ENCODE results near the gene CA6.

The CA6 gene

DNA sequence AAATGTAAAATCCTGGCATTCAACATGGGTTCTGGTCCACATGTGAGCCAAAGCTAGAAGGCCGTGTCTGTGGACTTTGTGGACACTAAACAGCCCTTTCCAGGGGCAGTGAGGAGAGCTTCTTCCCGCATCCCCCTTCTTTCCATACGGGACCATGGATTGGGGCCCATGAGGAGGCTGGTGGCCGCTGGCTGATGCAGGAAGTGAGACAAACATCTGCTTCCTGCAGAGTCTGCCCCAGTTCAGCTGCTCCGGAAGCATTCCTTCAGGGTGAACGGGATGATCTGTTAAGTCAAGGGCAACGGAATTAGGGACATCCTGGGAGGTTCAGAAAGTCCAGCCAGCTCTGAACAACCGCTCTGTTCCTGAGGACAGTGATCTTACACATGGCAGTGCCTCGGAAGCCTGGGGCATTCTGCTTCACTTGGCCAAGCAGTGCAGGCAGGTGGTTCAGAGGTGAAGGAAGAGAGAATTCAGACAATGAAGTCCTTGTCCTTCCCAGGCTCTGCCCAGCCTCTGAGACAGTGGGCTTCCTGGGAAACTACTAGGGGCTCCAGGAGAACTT is 1.5 kb downstream of the CA6 start:
- Histone ChIP-seq H3K9me3 (no peaks in the 10 kb centered on the region), H3K4me1 (no peaks in the 10 kb centered on the region), H3K36me3 (no peaks in the 10 kb centered on the region), H3K4me3 (ENCODE audit: low read depth, low read length) (no peak overlapping the region), H3K27me3 (no peaks in the 10 kb centered on the region)
- TF ChIP-seq, protein P1, sequence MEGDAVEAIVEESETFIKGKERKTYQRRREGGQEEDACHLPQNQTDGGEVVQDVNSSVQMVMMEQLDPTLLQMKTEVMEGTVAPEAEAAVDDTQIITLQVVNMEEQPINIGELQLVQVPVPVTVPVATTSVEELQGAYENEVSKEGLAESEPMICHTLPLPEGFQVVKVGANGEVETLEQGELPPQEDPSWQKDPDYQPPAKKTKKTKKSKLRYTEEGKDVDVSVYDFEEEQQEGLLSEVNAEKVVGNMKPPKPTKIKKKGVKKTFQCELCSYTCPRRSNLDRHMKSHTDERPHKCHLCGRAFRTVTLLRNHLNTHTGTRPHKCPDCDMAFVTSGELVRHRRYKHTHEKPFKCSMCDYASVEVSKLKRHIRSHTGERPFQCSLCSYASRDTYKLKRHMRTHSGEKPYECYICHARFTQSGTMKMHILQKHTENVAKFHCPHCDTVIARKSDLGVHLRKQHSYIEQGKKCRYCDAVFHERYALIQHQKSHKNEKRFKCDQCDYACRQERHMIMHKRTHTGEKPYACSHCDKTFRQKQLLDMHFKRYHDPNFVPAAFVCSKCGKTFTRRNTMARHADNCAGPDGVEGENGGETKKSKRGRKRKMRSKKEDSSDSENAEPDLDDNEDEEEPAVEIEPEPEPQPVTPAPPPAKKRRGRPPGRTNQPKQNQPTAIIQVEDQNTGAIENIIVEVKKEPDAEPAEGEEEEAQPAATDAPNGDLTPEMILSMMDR (IDR thresholded peaks at IDR 0.05; ENCODE audit: low read depth, low read length): no peak
- no peak for DNase-seq

DNA sequence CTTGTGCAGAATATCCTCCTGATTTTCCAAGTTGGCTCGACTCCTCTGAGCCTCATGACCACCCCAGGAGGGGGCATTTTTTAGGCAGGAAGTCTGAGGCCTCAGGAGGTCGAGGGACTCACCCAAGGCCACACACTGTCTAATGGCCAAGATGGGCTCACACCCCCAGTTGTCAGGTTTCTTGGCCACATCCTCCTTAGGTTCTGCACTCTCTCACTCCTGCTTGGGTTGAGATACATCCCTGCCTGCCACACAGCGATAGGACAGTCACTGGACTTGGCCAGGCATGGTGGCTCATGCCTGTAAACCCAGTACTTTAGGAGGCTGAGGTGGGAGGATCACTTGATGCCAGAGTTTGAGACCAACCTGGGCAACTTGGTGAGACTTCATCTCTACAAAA is 4.6 kb downstream of the CA6 start:
- no peaks in the 10 kb centered on the region for H3K27me3 ChIP-seq
- TF ChIP-seq, protein P1 (IDR thresholded peaks at IDR 0.05; ENCODE audit: low read depth, low read length): no peak
- no peaks in the 10 kb centered on the region for H3K36me3 ChIP-seq
- no peaks in the 10 kb centered on the region for H3K4me1 ChIP-seq
- H3K9me3 ChIP-seq: no peaks in the 10 kb centered on the region
- H3K4me3 ChIP-seq (ENCODE audit: low read depth, low read length): no peak overlapping the region
- DNase-seq: no peak

DNA sequence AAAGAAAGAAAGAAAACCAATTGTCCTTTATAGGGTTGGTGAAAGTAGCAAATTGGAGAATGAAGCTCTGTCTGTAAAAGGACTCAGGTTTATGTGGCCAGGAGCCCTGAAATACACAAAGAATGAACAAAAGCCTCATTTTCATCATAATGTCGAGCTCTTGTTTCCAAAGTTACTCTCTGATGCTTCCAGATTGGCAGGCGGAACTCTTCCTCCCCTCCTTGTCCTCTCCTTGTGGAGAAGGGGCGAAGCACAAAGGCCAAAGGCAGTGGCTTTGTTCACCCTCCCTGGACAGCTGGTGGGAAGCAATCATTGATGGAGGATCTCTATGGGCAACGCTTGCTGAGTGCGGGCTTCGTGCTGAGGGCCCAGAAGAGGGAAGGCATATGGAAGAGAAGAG is 5.6 kb downstream of the CA6 start:
- DNase-seq: no peak
- H3K4me3 ChIP-seq (ENCODE audit: low read depth, low read length): no peak overlapping the region
- TF ChIP-seq, protein P1 (IDR thresholded peaks at IDR 0.05; ENCODE audit: low read depth, low read length): no peak
- H3K4me1 ChIP-seq: no peaks in the 10 kb centered on the region
- H3K36me3 ChIP-seq: no peaks in the 10 kb centered on the region
- no peaks in the 10 kb centered on the region for H3K9me3 ChIP-seq
- no peaks in the 10 kb centered on the region for H3K27me3 ChIP-seq

DNA sequence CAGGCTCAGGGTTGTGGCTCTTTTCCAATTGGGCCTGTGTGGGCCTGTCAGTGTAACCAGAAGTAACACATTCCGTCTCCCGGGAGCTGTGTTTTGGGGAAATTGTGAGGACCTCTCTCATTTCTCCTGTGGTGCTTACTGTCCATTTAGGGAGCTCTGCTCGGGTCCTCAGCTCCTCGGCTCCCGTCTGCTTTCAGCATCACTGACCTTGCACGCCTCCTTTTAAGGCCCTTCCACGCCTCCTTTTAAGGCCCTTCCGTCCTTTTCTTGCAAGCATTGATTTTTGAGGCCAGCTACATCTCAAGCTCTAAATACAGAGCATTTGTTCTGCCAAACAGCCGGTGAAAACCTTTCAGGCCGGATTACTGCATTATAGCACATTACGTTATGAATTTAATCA is 9.7 kb downstream of the CA6 start:
- no peaks in the 10 kb centered on the region for H3K4me1 ChIP-seq
- no peaks in the 10 kb centered on the region for H3K27me3 ChIP-seq
- TF ChIP-seq, protein P1 (IDR thresholded peaks at IDR 0.05; ENCODE audit: low read depth, low read length): no peak
- H3K36me3 ChIP-seq: no peaks in the 10 kb centered on the region
- no peak for DNase-seq
- no peaks in the 10 kb centered on the region for H3K9me3 ChIP-seq
- H3K4me3 ChIP-seq (ENCODE audit: low read depth, low read length): no peak overlapping the region

DNA sequence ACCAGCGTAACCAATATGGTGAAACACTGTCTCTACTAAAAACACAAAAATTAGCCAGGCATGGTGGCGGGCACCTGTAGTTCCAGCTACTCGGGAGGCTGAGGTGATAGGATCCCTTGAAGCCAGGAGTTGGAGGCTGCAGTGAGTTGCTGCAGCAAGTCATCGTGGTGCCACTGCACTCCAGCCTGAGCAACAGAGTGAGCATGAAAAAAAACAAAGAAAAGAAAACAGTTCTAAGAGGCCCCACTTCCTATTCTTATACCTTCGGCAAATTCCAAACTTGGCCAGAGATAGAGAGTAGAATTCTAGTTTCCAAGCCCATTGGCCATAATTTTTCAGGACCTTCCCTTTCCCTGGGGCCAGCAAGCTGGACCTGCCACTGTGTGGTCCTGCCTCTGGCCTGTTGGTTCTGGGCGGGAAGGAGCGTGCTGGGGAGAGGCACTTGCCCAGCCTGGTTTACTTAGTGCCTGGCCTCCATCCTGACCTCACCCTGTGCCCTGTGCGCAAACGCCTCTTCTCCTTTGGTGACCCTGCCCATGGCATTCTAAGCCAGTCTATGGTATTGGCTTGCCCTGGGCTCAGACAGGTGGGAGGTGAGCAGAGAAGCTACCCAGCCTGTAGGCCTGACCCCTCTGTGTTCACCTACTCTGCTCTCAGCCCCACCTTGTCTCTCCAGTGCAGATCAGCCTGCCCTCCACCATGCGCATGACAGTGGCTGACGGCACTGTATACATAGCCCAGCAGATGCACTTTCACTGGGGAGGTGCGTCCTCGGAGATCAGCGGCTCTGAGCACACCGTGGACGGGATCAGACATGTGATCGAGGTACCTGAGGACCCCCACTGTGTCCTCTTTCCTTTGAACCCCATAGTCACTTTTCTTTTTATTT is 11.0 kb downstream of the CA6 start:
- Histone ChIP-seq H3K9me3 (no peaks in the 10 kb centered on the region), H3K36me3 (no peaks in the 10 kb centered on the region), H3K4me1 (no peaks in the 10 kb centered on the region), H3K4me3 (ENCODE audit: low read depth, low read length) (no peak overlapping the region), H3K27me3 (no peaks in the 10 kb centered on the region)
- TF ChIP-seq, protein P1 (IDR thresholded peaks at IDR 0.05; ENCODE audit: low read depth, low read length): no peak
- no peak for DNase-seq
